ENCODE results near the gene ZDHHC14.

GRCh38 chr6:157706883-157707282 lies 325.9 kb downstream of the ZDHHC14 start:
- TF ChIP-seq CTCF (IDR thresholded peaks at IDR 0.05), result no peak
- no peak for TF ChIP-seq EP300 (IDR thresholded peaks at IDR 0.05)
